B cell (primary cell): ENCODE measurements around the gene PTPRE. TPM values are rescaled to one million over a fixed set of nuclear protein-coding genes. Genes with fewer than 3 reads are reported as not detected.
A peak's percentile ranks its signal among the peaks of the same experiment; 100 is the strongest.

Source experiments
- ATAC-seq: fragments of 200-7000 bp; cut with Tn5 transposase; one replicate; pipeline ENCODE4 v1.10.0; 2021; ENCODE audit warnings: low read depth, mild to moderate bottlenecking, moderate number of reproducible peaks, moderate library complexity
- CTCF ChIA-PET: fragments of 350-600 bp; sonication (Branson Sonifier 250); formaldehyde crosslinking; loops from one replicate; lab custom pipeline; 2021; ENCODE audit warnings: antibody characterized with exemption, inconsistent platforms; lab: Charles Lee
- POLR2A ChIA-PET: fragments of 350-600 bp; sonication (Branson Sonifier 250); formaldehyde crosslinking; loops from one replicate; lab custom pipeline; 2021; ENCODE audit warnings: antibody characterized with exemption; lab: Charles Lee
- DNase-seq: peaks from one replicate; pipeline ENCODE4 v3.0.0; 2013
- H2AFZ ChIP-seq: 2 replicates; pipeline ENCODE4 v1.6.1; 2012; ENCODE audit warnings: mild to moderate bottlenecking, low read depth, low read length; ENCODE audit not compliant: insufficient read depth, poor library complexity, severe bottlenecking
- H3K27ac ChIP-seq, 2 donors: 1 replicate in 1 of 2; 2 replicates in 1 of 2; pipeline ENCODE4 v1.5.1; 2012 to 2013; ENCODE audit warnings: low read length in 2 of 2, mild to moderate bottlenecking in 2 of 2, moderate library complexity in 1 of 2
- H3K27me3 ChIP-seq, 4 experiments: fragments of 200-600 bp in 1 of 4; sonication (generic) in 1 of 4; replicated peaks in 1 of 4; 1 replicate in 2 of 4; 2 replicates in 2 of 4; pipeline versions ENCODE4 v1.6.1 to v1.7.0; 2013 to 2016; ENCODE audit warnings: low read length in 3 of 4, mild to moderate bottlenecking in 2 of 4, mixed read lengths in 1 of 4, moderate library complexity in 1 of 4; ENCODE audit not compliant: insufficient read depth in 4 of 4, control insufficient read depth in 3 of 4; ENCODE audit errors: control extremely low read depth in 1 of 4
- H3K36me3 ChIP-seq, 2 experiments: replicated peaks in 1 of 2; 1 replicate in 1 of 2; 2 replicates in 1 of 2; pipeline versions ENCODE4 v1.6.1 to v1.7.1; 2013; ENCODE audit warnings: low read length in 1 of 2; ENCODE audit not compliant: insufficient read depth in 2 of 2, control insufficient read depth in 1 of 2; ENCODE audit errors: control extremely low read depth in 1 of 2, extremely low read depth in 1 of 2
- H3K4me1 ChIP-seq, 2 donors: fragments of 200-600 bp in 1 of 2; sonication (generic) in 1 of 2; 1 replicate in 1 of 2; 2 replicates in 1 of 2; pipeline versions ENCODE4 v1.5.1 to v1.6.1; 2013 to 2017; ENCODE audit warnings: low read length in 2 of 2; ENCODE audit not compliant: control insufficient read depth in 2 of 2, insufficient read depth in 2 of 2
- H3K4me2 ChIP-seq: replicated peaks from 2 replicates; pipeline ENCODE3; 2012; ENCODE audit warnings: mild to moderate bottlenecking, low read depth, low read length; ENCODE audit not compliant: poor library complexity, severe bottlenecking
- H3K4me3 ChIP-seq, 5 experiments: fragments of 200-600 bp in 1 of 5; sonication (generic) in 1 of 5; 1 replicate in 3 of 5; 2 replicates in 2 of 5; pipeline versions ENCODE4 v1.5.1 to v1.7.0; 2011 to 2016; ENCODE audit warnings: low read length in 4 of 5, mild to moderate bottlenecking in 4 of 5, low read depth in 2 of 5, control low read depth in 1 of 5, moderate library complexity in 1 of 5; ENCODE audit not compliant: insufficient read depth in 1 of 5; ENCODE audit errors: control extremely low read depth in 1 of 5, extremely low read depth in 1 of 5
- H3K79me2 ChIP-seq: fragments of 200-600 bp; sonication (generic); one replicate; pipeline ENCODE4 v1.6.0; 2016; ENCODE audit warnings: low read length; ENCODE audit not compliant: control insufficient read depth, insufficient read depth
- H3K9ac ChIP-seq: fragments of 200-600 bp; sonication (generic); 2 replicates; pipeline ENCODE4 v1.6.1; 2017; ENCODE audit warnings: mild to moderate bottlenecking, low read length, moderate library complexity
- H3K9me3 ChIP-seq, 3 donors: one replicate each; pipeline versions ENCODE4 v1.6.1 to v1.7.1; 2013; ENCODE audit warnings: low read length in 2 of 3; ENCODE audit not compliant: control insufficient read depth in 2 of 3, insufficient read depth in 1 of 3; ENCODE audit errors: control extremely low read depth in 1 of 3
- H4K20me1 ChIP-seq: 2 replicates; pipeline ENCODE4 v1.6.0; 2012; ENCODE audit warnings: mild to moderate bottlenecking, low read length; ENCODE audit not compliant: insufficient read depth, control insufficient read depth, poor library complexity, severe bottlenecking
- H3K27ac Mint-ChIP-seq: one replicate; pipeline ENCODE4 v1.8.0; 2021; ENCODE audit warnings: mixed read lengths
- H3K27me3 Mint-ChIP-seq: one replicate; pipeline ENCODE4 v1.8.0; 2021; ENCODE audit warnings: mixed read lengths
- H3K4me1 Mint-ChIP-seq: one replicate; pipeline ENCODE4 v1.8.0; 2021; ENCODE audit warnings: mixed read lengths
- H3K4me3 Mint-ChIP-seq: one replicate; pipeline ENCODE4 v1.8.0; 2021; ENCODE audit warnings: mixed read lengths
- H3K9me3 Mint-ChIP-seq: one replicate; pipeline ENCODE4 v1.8.0; 2022; ENCODE audit warnings: mixed read lengths; ENCODE audit not compliant: insufficient read depth
- CTCF ChIP-seq: fragments of 200-600 bp; IDR thresholded peaks from one replicate; pipeline ENCODE4 v1.8.0; 2022; ENCODE audit warnings: antibody characterized with exemption, mild to moderate bottlenecking
- EZH2 ChIP-seq: IDR thresholded peaks from 2 replicates; pipeline ENCODE4 v1.6.1; 2012; ENCODE audit warnings: borderline replicate concordance, low read depth, mild to moderate bottlenecking, moderate library complexity, low read length; ENCODE audit not compliant: insufficient read depth, poor library complexity, severe bottlenecking
- WGBS: methylation state at CpG from one replicate; pipeline ENCODE4 v1.1.5; 2013; ENCODE audit warnings: missing lambda C conversion rate; ENCODE audit not compliant: insufficient coverage; 5-methylcytosine and 5-hydroxymethylcytosine counted together
- intact Hi-C: fragments of 100-400 bp; cut with micrococcal nuclease; formaldehyde crosslinking; loops from one replicate; pipeline ENCODE4 v1.10.0; 2022
- polyA plus RNA-seq: library from polyadenylated mRNA; depleted of rRNA; stranded (reverse); fragments of >200 nt; gene quantifications from 2 replicates; pipeline ENCODE4 v1.2.3, GENCODE V29; 2012
- total RNA-seq, 2 donors: library from RNA; stranded (reverse); fragments of 120-200 nt in 1 of 2; gene quantifications; 1 replicate in 1 of 2; 2 replicates in 1 of 2; pipeline versions ENCODE4 v1.2.3 to v1.2.4, GENCODE V29; 2013 to 2022

PTPRE gene
- total and polyA plus RNA-seq, 2 donors (not counting 1 experiment from before 2014, with no cell fraction given), result 6.6 to 32.7 TPM

DNA sequence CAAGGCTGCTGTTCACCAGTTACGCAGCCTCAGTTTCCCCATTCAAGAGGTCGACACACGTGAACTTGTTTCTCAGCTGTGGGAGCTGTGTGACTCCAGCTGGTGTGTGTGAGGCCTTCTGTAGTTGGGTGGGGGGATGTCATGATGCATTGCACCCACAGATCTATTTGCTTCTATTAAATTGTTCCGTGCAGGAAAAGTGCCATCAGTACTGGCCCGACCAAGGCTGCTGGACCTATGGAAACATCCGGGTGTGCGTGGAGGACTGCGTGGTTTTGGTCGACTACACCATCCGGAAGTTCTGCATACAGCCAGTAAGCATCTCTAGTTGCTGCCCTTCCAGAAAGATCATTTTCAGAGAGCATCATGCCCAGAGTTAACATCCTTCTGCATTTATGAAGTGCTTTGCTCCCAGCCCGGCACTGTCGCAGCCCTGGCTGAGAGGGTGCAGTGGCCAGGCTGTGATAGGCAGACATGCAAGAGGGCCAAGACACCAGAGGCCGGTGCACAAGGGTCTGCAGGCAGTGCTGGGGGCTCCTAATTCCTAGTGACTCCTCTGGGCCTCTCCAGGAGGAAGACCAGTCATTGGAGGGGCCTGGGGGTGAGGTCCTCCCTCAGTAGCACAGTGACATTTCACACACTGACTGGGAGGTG, 159.1 kb downstream of the PTPRE start:
- WGBS, result 91% methylated on average over 13 of the region's 13 CpGs
- no peaks in the 10 kb centered on the region for H3K27me3 Mint-ChIP-seq
- CTCF ChIA-PET, result interaction anchor here (0.6 to 20.7 kb wide), 3 partner anchors 17 to 159 kb away, joined by 3 to 524 read pairs (median 56); partner anchors contain the start of gene PTPRE
- H3K4me1 Mint-ChIP-seq, result peaks cover 62% of the 10 kb centered on the region
- intact Hi-C loops, result no loop called here
- peak overlapping the region; percentile 85 for H3K27ac Mint-ChIP-seq
- POLR2A ChIA-PET, result interaction anchor here (1.7 kb wide), 1 partner anchor 18 kb away, joined by 16 read pairs; no protein-coding TSS in a partner anchor
- Histone ChIP-seq H3K79me2 (no peaks in the 10 kb centered on the region), H3K4me2 (peak overlapping the region; percentile 74), H3K9me3 (no peaks in the 10 kb centered on the region), H3K27me3 (no peaks in the 10 kb centered on the region), H3K4me1 (peaks cover 47 to 62% of the 10 kb centered on the region in 2 donors), H3K36me3 (peaks cover 12 to 52% of the 10 kb centered on the region in 2 experiments), H4K20me1 (no peaks in the 10 kb centered on the region), H3K4me3 (no peak overlapping the region), H3K9ac (no peak overlapping the region), H3K27ac (no peak overlapping the region), H2AFZ (no peak overlapping the region)
- no peak for ATAC-seq
- TF ChIP-seq EZH2, result no peak
- no peak for TF ChIP-seq CTCF
- peak overlapping the region; percentile 42 for H3K4me3 Mint-ChIP-seq
- H3K9me3 Mint-ChIP-seq, result no peaks in the 10 kb centered on the region
- DNase-seq, result no peak

DNA sequence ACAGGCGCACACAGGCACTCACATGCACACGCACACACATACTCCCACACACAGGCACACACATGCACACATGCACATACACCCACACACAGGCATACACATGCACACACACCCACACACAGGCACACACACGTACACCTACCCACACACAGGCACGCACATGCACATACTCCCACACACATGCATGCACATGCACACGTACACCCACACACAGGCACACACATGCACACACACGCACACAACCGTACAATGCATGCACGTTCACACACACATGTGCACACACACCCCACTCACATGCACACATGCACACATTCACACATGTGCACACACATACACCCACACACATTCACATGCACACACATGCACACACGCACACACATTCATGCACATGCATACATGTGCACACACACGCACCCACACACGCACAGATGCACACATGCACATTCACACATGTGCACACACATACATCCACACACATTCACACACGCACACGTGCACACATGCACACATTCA, 160.0 kb downstream of the PTPRE start:
- CTCF ChIA-PET, result interaction anchor here (0.5 to 20.7 kb wide), 4 partner anchors 10 to 160 kb away, joined by 3 to 524 read pairs (median 4); partner anchors contain the start of gene PTPRE
- no peak overlapping the region for H3K4me3 ChIP-seq
- peak overlapping the region; percentile 6 for H3K4me3 Mint-ChIP-seq
- intact Hi-C loops, result no loop called here
- WGBS, result 92% methylated on average over 13 of the region's 13 CpGs
- no peak overlapping the region for H3K9ac ChIP-seq
- no peak overlapping the region for H3K4me2 ChIP-seq
- POLR2A ChIA-PET, result no interaction called here
- peaks cover 16 to 56% of the 10 kb centered on the region in 2 experiments for H3K36me3 ChIP-seq
- H3K27me3 Mint-ChIP-seq, result no peaks in the 10 kb centered on the region
- no peak overlapping the region for H2AFZ ChIP-seq
- H4K20me1 ChIP-seq, result no peaks in the 10 kb centered on the region
- peaks cover 59% of the 10 kb centered on the region for H3K4me1 Mint-ChIP-seq
- no peaks in the 10 kb centered on the region for H3K79me2 ChIP-seq
- no peak for TF ChIP-seq CTCF
- no peak for TF ChIP-seq EZH2
- no peaks in the 10 kb centered on the region for H3K9me3 Mint-ChIP-seq
- ATAC-seq (no peak), DNase-seq (no peak)
- H3K4me1 ChIP-seq, result peaks cover 44 to 58% of the 10 kb centered on the region in 2 donors
- no peak overlapping the region for H3K27ac ChIP-seq
- peak overlapping the region; percentile 64 for H3K27ac Mint-ChIP-seq
- H3K27me3 ChIP-seq, result no peaks in the 10 kb centered on the region
- H3K9me3 ChIP-seq, result no peaks in the 10 kb centered on the region
